ENCODE measurements around the gene GPX4. TPM values are rescaled to one million over a fixed set of nuclear protein-coding genes. Genes with fewer than 3 reads are reported as not detected.

The GPX4 gene
- total RNA-seq, 1 experiment from 2014 or later = 577 TPM

GRCh38 chr19:1153891-1154730 lies 50.3 kb downstream of the GPX4 start:
- in situ Hi-C loops (cut with HindIII; ENCODE audit: low pct_unique_long_range_greater_than_20kb, low sequenced_read_pairs) (no loop called here), intact Hi-C loops (cut with micrococcal nuclease; ENCODE audit: unreplicated experiment) (no loop called here)
- BruUV-seq (replicated peaks) = no TSS peak
- CTCF ChIA-PET = no interaction called here
- Histone ChIP-seq H3K4me1 (ENCODE audit: control insufficient read depth, insufficient read depth, low read length) (peaks cover 31% of the 10 kb centered on the region), H3K36me3 (ENCODE audit: control insufficient read depth, insufficient read depth, low read length) (no peaks in the 10 kb centered on the region), H3K9me3 (ENCODE audit: control insufficient read depth, insufficient read depth, low read depth, low read length) (no peaks in the 10 kb centered on the region), H3K4me3 (ENCODE audit: low read depth in 2 of 2, low read length in 2 of 2) (no peak overlapping the region), H3K27ac (ENCODE audit: low read length) (peak overlapping the region; percentile 83), H3K27me3 (ENCODE audit: control insufficient read depth, insufficient read depth, low read length) (no peaks in the 10 kb centered on the region)
- POLR2A ChIA-PET = no interaction called here
- DNase-seq (ENCODE audit: low read depth, low spot score) = no peak
- TF ChIP-seq POLR2AphosphoS5 (IDR thresholded peaks at IDR 0.05; ENCODE audit: low read depth, low read length) = no peak
- TF ChIP-seq REST (IDR thresholded peaks at IDR 0.05; ENCODE audit: insufficient read depth in 1 of 2, low read depth in 2 of 2, low read length in 1 of 2) = no peak
- no peak for TF ChIP-seq CTCF (IDR thresholded peaks at IDR 0.05)
- TF ChIP-seq SIN3A (IDR thresholded peaks at IDR 0.05; ENCODE audit: borderline replicate concordance, insufficient read depth, low read depth, low read length) = no peak
- TF ChIP-seq TCF7L2 (IDR thresholded peaks at IDR 0.05; ENCODE audit: low read depth, low read length) = no peak
- ATAC-seq = peak; percentile 1; the same call in 1 of the 2 replicates

- Histone ChIP-seq H3K9me3 (ENCODE audit: control insufficient read depth, insufficient read depth, low read depth, low read length) (no peaks in the 10 kb centered on the region), H3K27me3 (ENCODE audit: control insufficient read depth, insufficient read depth, low read length) (no peaks in the 10 kb centered on the region), H3K4me1 (ENCODE audit: control insufficient read depth, insufficient read depth, low read length) (peaks cover 31% of the 10 kb centered on the region), H3K4me3 (ENCODE audit: low read depth in 2 of 2, low read length in 2 of 2) (no peak overlapping the region), H3K27ac (ENCODE audit: low read length) (peak overlapping the region; percentile 83), H3K36me3 (ENCODE audit: control insufficient read depth, insufficient read depth, low read length) (no peaks in the 10 kb centered on the region)
- POLR2A ChIA-PET = no interaction called here
- in situ Hi-C loops (cut with HindIII; ENCODE audit: low pct_unique_long_range_greater_than_20kb, low sequenced_read_pairs) = no loop called here
- CTCF ChIA-PET = no interaction called here
- peak; percentile 40; the same call in 1 of the 2 replicates for TF ChIP-seq POLR2AphosphoS5 (IDR thresholded peaks at IDR 0.05; ENCODE audit: low read depth, low read length)
- TF ChIP-seq CTCF (IDR thresholded peaks at IDR 0.05) = no peak
- TF ChIP-seq TCF7L2 (IDR thresholded peaks at IDR 0.05; ENCODE audit: low read depth, low read length) = no peak
- no peak for TF ChIP-seq SIN3A (IDR thresholded peaks at IDR 0.05; ENCODE audit: borderline replicate concordance, insufficient read depth, low read depth, low read length)
- no TSS peak for BruUV-seq (replicated peaks)
- intact Hi-C loops (cut with micrococcal nuclease; ENCODE audit: unreplicated experiment) = no loop called here
- ATAC-seq (peak; percentile 37), DNase-seq (ENCODE audit: low read depth, low spot score) (no peak)
Measured at GRCh38 chr19:1154731-1155351, 51.0 kb downstream of the GPX4 start.

Data from Panc1 (cell line).